ENCODE measurements around the gene ST7. TPM values are rescaled to one million over a fixed set of nuclear protein-coding genes. Genes with fewer than 3 reads are reported as not detected.

The ST7 gene
- total RNA-seq, 1 experiment from 2014 or later, result 19.6 TPM

DNA sequence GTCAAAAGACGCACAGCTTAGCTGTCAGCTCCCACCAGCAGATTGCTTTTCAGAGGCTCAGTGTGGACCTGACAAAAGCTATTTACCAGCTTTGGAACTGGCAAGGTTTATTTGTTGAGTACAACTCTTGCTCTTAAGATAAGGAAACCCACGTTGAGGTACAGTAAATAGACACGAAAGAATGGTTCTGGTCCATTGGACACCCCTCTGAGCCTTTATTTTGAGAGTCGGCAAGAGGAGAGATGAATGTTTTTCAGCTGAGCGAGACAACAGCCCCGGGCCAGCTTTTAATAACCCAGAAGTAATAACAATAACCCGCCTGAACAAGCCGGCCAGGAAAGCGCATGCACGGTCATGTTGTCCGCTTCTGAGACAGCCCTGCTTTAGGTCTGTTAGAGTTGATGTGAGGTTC lies 320.5 kb downstream of the ST7 start:
- TF ChIP-seq, protein P1, sequence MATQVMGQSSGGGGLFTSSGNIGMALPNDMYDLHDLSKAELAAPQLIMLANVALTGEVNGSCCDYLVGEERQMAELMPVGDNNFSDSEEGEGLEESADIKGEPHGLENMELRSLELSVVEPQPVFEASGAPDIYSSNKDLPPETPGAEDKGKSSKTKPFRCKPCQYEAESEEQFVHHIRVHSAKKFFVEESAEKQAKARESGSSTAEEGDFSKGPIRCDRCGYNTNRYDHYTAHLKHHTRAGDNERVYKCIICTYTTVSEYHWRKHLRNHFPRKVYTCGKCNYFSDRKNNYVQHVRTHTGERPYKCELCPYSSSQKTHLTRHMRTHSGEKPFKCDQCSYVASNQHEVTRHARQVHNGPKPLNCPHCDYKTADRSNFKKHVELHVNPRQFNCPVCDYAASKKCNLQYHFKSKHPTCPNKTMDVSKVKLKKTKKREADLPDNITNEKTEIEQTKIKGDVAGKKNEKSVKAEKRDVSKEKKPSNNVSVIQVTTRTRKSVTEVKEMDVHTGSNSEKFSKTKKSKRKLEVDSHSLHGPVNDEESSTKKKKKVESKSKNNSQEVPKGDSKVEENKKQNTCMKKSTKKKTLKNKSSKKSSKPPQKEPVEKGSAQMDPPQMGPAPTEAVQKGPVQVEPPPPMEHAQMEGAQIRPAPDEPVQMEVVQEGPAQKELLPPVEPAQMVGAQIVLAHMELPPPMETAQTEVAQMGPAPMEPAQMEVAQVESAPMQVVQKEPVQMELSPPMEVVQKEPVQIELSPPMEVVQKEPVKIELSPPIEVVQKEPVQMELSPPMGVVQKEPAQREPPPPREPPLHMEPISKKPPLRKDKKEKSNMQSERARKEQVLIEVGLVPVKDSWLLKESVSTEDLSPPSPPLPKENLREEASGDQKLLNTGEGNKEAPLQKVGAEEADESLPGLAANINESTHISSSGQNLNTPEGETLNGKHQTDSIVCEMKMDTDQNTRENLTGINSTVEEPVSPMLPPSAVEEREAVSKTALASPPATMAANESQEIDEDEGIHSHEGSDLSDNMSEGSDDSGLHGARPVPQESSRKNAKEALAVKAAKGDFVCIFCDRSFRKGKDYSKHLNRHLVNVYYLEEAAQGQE (IDR thresholded peaks at IDR 0.05; ENCODE audit: insufficient read depth in 1 of 2, low read depth in 2 of 2, low read length in 1 of 2), result no peak
- no peak for TF ChIP-seq SIN3A (IDR thresholded peaks at IDR 0.05; ENCODE audit: borderline replicate concordance, insufficient read depth, low read depth, low read length)
- no peak for TF ChIP-seq TCF7L2 (IDR thresholded peaks at IDR 0.05; ENCODE audit: low read depth, low read length)
- TF ChIP-seq POLR2AphosphoS5 (IDR thresholded peaks at IDR 0.05; ENCODE audit: low read depth, low read length), result no peak
- TF ChIP-seq CTCF (IDR thresholded peaks at IDR 0.05), result no peak
- Histone ChIP-seq H3K9me3 (ENCODE audit: control insufficient read depth, insufficient read depth, low read depth, low read length) (no peaks in the 10 kb centered on the region), H3K36me3 (ENCODE audit: control insufficient read depth, insufficient read depth, low read length) (no peaks in the 10 kb centered on the region), H3K27me3 (ENCODE audit: control insufficient read depth, insufficient read depth, low read length) (peaks cover 4% of the 10 kb centered on the region; the same call in 1 of the 2 replicates), H3K27ac (ENCODE audit: low read length) (no peak overlapping the region), H3K4me3 (ENCODE audit: low read depth in 2 of 2, low read length in 2 of 2) (no peak overlapping the region), H3K4me1 (ENCODE audit: control insufficient read depth, insufficient read depth, low read length) (no peaks in the 10 kb centered on the region)
- in situ Hi-C loops (cut with HindIII; ENCODE audit: low pct_unique_long_range_greater_than_20kb, low sequenced_read_pairs), result no loop called here
- ATAC-seq (no peak), DNase-seq (ENCODE audit: low read depth, low spot score) (no peak)
- CTCF ChIA-PET, result no interaction called here
- POLR2A ChIA-PET, result no interaction called here
- intact Hi-C loops (cut with micrococcal nuclease; ENCODE audit: unreplicated experiment), result no loop called here
- no TSS peak for BruUV-seq (replicated peaks)

DNA sequence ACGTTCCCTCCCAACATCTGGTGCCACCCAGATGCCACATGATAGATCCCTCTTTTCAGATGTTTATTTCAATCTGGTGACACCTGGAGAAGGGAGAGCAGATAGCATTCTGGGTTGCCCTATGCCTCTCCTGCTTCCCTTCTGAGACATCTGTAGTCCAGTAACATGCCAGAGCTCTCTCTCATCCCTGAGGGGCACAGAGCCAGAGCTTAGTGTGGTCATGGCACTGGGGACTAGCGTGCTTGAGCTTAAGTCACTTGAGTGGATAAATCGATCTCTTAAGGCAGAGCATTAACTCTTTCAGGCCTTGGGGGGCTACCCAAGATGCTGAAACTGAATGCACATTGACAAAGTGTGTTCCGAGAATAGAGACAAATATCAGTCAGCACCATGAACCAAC lies 321.6 kb downstream of the ST7 start:
- H3K36me3 ChIP-seq (ENCODE audit: control insufficient read depth, insufficient read depth, low read length), result no peaks in the 10 kb centered on the region
- in situ Hi-C loops (cut with HindIII; ENCODE audit: low pct_unique_long_range_greater_than_20kb, low sequenced_read_pairs), result no loop called here
- no peak overlapping the region for H3K27ac ChIP-seq (ENCODE audit: low read length)
- H3K27me3 ChIP-seq (ENCODE audit: control insufficient read depth, insufficient read depth, low read length), result peaks cover 4% of the 10 kb centered on the region; the same call in 1 of the 2 replicates
- no TSS peak for BruUV-seq (replicated peaks)
- DNase-seq (ENCODE audit: low read depth, low spot score), result no peak
- intact Hi-C loops (cut with micrococcal nuclease; ENCODE audit: unreplicated experiment), result no loop called here
- H3K4me3 ChIP-seq (ENCODE audit: low read depth in 2 of 2, low read length in 2 of 2), result no peak overlapping the region
- H3K9me3 ChIP-seq (ENCODE audit: control insufficient read depth, insufficient read depth, low read depth, low read length), result no peaks in the 10 kb centered on the region
- ChIA-PET CTCF (no interaction called here), POLR2A (no interaction called here)
- ATAC-seq, result no peak
- TF ChIP-seq, protein P1 (IDR thresholded peaks at IDR 0.05; ENCODE audit: insufficient read depth in 1 of 2, low read depth in 2 of 2, low read length in 1 of 2), result no peak
- TF ChIP-seq POLR2AphosphoS5 (IDR thresholded peaks at IDR 0.05; ENCODE audit: low read depth, low read length) (no peak), CTCF (IDR thresholded peaks at IDR 0.05) (no peak), TCF7L2 (IDR thresholded peaks at IDR 0.05; ENCODE audit: low read depth, low read length) (no peak), SIN3A (IDR thresholded peaks at IDR 0.05; ENCODE audit: borderline replicate concordance, insufficient read depth, low read depth, low read length) (no peak)
- H3K4me1 ChIP-seq (ENCODE audit: control insufficient read depth, insufficient read depth, low read length), result no peaks in the 10 kb centered on the region

Measured in Panc1 (cell line).